ENCODE results near the gene ABLIM2.

Gene ABLIM2

DNA sequence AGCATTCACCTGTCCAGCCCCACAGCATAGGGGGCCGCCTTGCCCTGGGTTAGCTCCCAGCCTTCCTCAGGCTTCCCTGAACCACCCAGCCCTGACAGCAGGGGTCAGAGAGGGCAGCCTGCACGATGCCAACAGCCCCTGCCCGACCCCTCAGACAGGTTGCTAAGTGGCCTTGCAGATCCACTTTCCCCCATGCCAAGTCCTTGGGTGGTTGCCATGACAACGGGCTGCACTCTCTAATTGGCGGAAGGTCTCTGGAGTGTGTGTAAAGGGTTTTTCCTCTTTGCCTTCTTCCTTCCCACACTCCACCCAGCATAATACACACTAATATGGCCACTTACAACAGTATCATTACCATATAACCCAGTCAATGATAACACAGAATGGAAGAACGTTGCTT lies 119.3 kb downstream of the ABLIM2 start:
- no peak for DNase-seq

DNA sequence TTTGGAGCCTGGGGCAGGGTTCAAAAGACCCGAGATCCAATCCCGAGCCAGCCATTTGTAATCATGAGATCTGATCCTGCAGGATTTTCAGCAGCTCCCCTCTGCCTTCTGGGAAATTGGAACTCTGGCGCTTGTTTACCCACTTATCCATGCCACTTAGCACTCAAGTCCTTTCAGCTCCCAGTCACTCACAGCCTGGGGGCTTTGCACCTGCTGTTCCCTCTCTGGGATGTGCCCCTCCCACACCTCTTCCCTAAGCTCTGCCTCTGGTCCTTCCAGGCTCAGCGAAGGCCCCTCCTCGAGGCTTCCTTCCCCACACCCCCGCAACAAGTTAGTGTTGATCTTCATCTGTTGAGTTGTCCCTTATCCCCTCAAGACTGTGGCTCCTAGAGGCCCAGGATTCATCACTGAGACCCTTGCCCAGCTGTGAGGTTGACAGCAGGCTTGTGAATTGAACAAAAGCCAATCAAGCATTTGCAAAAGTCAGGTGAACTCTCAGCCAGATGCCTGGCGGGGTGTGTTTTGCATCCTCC lies 119.8 kb downstream of the ABLIM2 start:
- DNase-seq, result no peak

DNA sequence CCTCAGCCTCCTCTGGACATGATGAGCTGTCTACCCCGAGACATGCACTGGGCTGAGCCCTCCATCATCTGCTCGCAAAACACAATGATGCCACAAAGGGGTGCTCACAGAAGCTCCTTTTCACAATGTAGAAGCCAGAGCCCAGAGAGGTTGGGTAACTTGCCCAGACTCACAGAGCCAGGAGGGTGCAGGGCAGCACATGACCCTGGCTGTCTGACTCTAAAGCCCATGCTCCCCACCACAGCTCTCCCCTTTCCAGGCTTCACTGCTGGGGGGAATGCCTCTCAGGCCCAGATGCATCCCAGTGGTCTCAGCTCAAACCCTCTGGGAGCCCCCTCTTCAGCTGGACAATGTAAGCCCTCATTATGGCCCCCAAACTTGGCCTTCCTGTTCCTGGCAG lies 120.5 kb downstream of the ABLIM2 start:
- no peak for DNase-seq

DNA sequence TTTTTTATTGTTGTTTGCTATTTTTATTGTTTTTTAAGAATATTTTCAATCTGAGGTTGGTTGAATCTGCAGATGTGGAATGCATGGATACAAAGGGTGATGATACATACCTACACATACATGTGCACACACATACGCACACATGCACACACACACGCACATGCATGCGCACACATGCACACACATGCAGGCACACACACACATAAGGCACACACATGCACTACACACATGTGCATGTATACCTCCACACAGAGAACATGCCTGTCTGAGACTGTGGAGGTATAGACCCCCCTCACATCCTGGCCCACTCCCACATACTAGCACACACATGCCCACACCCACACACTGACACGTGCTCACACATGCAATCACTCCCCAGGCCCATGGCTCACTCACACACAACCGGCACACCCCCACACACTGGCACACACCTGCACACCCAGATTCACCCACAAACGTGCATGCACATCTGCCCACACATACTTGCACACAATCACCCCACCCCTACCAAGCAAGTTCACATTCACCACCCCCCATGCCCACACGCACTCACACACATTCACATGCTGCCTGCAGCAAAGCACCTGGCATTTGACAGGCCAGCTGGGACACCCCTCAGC lies 121.4 kb downstream of the ABLIM2 start:
- DNase-seq, result no peak

DNA sequence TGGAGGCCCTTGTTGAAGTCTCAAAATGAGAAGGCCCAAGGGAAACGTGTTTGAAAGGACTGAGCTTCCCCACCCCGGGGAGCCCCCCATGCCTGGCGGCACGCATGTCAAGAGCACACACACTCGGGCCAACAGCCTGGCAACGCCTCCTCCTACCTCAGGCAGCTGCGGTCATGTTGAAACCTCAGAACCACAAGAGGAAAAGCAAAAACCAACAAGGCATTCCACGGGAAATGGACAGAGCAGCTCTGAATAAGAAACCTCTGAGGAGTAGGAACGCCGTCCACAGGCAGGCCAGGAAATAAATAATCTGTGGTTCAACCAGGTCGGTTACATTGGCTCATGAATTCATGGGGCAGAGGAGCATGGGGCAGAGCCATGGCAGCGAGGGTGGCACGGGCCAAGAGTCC lies 123.2 kb downstream of the ABLIM2 start:
- peak in 1 of 2 donors; percentile 8 for DNase-seq

DNA sequence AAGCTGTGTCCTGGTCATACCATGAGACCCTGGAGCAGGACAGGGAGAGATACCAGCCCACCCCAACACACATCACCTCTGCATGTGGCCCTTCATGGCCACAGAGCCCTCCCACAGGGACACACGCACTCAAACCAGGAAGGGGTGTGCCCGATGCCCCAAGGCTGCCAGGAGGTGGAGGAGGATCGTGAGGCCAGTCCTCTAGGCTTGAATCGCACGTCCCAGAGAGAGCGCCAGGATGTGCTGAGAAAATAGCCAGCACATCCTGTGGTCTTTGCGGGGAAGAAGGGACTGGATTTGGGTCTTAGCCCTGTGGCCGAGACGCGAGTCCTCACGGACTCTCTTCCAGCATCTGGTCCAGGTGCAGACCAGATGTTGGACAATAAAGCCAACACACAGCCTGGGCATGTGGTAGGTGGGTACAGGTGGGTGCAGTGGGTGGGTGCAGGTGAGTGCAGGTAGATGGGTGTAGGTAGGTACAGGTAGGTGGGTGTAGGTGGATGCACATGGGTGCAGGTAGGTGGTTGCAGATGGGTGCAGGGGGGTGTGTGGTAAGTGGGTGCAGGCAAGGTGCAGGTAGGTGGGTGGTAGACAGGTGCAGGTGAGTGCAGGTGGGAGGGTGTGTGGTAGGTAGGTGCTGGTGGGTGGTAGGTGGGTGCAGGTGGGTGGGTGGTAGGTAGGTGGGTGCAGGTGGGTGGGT lies 124.6 kb downstream of the ABLIM2 start:
- DNase-seq, result no peak

DNA sequence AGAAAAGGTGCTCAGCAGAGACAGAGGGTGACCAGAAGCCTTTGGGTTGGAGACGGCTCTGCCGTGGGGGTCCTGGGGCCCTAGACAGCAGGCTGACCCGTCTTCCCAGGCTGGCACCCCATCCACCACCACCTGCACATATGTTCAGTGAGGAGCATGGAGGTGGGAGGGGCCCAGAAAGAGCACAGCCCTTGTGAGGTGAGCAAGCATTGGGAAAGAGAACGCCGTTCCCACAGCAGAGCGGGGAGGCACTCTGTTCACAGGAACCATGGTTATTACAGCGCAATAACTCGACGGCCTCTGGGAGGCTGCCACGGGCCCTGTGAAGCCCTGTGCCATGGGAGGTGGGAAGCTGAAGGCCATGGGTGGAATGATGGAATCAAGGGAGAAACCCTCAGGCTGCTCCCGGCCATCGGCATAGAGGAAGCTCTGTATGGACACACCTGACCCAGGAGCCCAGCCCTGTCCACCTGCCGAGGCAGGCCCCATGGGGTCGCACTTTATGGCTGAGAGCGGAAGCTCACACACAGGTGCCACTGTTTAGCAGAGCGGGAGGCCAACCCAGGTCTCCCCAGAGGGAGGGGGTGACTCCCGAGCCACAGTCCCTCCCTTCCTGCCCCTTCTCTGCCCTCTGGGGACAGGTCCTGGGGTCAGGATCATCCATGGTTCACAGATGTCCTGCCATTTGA lies 125.4 kb downstream of the ABLIM2 start:
- DNase-seq, result no peak

DNA sequence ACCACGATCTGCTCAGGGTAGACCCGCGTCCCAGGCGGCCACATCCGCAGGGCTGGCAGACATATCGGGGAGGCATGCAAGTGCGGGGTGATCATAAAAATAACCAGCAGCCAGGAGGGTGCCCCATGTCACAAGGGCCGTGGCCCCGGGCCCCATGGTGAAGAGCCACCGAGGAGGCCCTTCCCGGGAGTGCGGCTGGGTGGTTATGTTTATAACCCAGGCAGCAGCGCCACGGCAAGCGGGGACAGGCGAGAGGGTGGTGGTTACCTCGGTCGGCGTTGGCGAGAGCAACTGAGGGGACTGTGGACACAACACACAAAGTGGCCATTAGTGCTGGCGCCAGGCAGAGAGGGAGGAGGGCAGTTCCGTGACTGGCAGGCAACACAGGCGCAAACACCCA lies 126.2 kb downstream of the ABLIM2 start:
- no peak for DNase-seq

DNA sequence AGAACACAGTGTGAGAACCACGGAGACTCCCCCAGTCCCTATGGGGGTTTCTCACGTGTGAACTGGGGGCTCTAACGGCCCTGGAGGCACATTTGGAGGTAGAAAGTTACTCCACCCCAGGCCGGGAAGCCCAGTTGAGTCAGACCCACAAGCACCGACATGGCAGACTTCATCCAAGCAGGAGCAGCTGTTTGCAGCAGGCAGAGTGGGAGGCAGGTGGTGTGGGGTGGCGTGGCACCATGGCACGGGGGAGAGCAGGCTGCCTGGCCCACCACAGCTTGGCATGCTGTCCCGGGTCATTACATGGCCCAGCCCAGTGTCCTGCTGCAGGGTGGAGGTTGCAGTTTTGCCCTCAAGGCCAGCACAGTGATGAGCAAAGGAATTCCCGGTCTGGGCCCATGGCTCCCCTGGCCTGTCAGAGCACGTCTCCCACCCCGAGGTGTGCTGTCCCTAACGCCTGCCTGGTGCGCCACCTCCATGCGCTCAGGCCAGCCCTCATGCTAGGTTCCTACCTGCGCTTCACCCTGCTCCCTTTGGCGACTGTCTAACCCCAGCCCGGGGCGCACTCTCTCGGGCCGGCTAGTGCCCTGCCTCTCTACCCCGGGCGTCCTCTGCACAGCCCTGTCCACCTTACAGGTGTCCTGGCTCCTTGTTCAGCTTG lies 128.4 kb downstream of the ABLIM2 start:
- no peak for DNase-seq

DNA sequence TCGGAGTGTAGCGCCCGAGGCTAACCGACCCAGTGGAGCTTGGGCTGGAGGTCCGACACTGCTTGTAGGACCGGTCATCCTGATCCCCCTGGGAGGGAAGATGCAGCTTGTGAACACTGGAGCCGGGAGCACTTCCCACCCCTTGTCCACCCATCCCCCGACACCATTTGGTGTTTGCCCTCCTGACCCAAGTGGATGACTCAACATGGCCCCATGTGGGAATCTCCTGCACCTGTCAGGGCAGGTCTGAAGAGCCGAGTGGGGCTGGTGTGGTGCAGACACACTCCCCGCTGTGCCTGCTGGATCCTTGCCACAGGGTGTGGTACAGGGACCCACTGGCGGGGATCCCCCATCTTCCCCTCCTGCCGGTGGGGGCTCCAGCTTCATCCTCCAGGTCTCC lies 128.9 kb downstream of the ABLIM2 start:
- no peak for DNase-seq

DNA sequence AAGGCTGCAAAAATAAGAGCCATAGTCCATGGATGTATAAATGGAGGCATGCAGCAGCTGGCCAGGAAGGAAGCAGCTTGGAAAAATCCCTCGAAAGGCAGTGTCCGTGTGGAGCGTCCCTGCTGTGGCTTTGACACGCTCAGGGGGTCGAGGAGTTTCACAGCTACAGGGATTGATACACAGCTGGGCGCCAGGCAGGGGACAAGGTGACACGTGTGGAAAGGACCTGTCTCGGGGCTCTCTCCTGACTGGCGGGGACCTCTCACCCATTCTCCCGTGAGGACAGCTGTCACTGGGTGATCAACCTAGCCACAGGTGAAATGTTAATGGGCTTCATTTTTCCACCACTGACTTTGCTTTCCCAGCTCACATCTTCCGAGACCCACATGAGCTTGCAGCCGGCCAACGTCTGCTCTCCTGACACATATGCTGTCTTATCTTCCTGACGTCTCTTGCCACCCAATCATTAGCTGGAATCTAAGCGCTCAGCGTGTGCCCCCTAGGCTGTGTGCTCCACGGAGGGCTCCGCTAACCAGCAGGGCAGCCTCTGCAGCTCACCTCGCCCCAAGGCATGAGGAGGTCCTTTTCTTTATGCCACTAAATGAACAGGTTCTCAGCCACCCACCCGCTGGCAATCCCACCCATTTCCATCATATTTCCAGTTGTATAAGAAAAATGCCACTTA lies 129.6 kb downstream of the ABLIM2 start:
- DNase-seq, result no peak

DNA sequence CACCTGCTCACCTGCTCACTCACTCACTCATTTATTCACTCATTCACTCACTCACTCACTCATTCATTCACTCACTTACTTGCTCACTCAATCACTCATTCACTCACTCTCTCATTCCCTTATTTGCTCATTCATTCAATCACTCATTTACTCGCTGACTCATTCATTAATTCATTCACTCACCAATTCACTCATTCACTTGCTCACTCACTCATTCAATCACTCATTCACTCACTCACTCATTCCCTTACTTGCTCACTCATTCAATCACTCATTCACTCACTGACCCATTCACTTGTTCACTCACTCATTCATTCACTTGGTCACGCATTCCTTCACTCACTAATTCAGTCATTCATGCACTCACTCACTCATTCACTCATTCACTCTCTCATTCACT lies 130.2 kb downstream of the ABLIM2 start:
- DNase-seq, result no peak

DNA sequence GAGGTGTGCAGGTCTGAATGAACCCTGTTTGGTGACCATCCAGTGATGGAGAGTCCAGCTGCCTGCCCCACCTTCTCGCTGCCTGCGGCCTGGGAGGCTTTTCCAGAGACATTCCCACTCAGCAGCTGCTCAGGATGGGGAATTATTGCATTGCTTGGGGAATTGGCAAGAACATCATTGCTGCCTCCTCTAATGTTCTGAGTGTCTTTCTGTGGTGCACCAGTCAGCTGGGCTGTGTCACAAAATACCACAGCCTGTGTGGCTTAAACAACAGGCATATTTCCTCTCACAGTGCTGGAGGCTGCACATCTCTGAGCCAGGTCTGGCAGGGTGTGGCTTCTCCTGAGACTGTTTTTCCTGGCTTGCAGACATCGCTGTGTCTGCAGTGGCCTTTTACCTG lies 132.2 kb downstream of the ABLIM2 start:
- DNase-seq, result no peak

DNA sequence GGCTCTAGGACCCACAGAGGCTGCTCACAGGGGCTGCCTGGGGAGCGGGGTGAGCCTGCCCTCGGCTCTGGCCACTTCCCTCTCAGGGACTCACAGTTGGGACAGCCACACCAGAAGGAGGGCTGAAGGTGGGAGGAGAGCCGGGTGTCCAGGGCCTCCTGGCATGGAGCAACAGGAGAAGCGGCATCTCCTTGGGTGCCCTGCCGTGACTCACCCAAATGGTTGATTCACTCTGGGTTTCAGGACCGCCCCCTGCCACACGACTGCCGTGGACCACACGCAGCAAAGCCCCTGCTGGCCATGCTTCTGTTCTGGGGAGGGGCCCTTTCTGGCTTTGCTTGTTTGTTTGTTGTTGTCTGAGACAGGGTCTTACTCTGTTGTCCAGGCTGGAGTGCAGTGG lies 132.9 kb downstream of the ABLIM2 start:
- DNase-seq, result no peak

DNA sequence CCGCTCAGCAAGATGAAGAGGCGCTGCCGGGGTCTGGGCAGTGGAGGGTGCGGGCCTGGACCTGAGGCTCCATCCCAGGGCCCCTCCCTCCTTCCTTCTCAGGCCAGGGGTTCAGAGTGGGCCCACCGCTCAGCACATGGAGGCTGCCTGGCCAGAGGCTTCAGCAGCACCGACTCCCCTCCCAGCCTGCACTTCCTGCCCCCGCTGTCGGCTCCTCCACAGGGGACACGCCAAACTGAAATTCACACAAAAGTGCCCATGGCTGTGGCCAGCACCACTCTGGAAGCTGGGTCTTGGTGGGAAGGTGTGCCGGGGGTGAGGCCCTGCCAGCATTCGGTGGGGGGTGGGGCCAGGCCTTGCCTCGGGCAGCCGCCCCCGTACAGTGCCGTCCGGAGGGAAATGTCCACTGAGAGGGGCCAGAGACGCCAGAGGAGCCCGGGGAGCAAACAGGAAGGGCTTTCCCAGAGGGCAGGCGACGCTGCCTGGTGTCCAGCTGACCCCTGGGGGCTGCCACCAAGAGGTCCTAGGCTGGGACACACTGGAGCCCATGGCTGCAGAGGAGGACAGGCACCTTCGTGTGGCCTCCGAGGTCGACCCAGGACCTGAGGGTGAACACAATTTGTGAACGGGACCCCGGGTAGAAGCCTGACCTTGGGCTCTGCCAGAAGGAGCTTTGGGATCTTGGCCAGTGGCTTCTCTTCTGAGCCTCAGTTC lies 134.4 kb downstream of the ABLIM2 start:
- DNase-seq, result no peak

DNA sequence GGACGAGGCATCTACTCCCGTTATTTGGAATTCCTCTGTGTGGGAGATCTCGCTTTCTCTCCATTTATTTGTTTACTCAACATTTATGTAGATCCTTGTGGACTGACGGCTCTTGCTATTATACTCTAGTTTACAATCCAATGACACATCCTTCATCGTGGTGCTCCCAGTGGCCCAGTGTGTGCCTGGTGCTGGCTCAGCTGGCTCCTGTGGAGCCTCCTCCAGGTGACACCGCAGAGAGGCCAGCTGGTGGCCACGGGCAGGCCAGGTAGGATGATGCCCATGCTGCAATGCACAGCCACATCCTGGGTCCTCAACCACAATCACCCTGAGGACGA lies 134.9 kb downstream of the ABLIM2 start:
- no peak for DNase-seq

DNA sequence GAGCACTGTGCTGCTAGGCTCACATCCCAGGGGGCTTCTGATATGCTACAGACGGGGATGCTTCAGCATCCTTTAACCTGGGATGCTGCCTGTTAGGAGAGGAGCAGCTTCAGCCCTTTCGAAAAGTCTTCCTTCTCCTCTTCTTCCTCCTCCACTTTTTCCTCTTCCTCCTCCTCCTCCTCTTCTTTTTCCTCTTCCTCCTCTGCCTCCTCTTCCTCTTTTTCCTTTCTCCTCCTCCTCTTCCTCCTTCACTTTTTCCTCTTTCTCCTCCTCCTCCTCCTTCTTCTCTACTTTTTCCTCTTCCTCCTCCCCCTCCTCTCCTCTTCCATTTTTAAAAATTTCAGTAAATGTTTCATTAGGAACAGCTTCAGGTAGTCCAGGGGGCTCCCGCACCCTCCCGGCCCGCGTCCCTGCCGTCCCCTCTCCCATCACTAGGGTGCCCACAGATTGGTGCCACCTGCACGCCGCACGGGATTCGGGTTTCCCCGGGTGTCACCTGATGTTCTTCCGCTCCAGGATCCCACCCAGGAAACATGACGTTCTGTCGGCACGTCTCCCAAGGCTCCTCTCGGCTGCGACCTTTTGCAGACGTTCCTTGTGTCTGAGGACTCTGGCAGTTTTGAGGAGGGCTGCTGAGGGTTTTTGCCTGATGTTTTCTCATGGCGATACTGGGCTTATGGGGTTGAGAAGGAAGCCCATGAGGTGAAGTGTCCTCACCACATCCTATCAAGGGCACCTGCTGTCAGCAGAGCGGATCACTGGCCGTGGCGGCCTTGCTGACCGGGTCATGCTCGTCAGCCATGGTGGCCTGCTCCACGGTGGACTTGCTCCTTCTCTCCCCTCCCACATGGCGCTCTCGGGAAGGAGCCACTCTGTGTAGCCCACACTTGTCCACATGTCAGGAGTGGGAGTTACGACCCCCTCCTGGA lies 135.6 kb downstream of the ABLIM2 start:
- DNase-seq, result no peak

DNA sequence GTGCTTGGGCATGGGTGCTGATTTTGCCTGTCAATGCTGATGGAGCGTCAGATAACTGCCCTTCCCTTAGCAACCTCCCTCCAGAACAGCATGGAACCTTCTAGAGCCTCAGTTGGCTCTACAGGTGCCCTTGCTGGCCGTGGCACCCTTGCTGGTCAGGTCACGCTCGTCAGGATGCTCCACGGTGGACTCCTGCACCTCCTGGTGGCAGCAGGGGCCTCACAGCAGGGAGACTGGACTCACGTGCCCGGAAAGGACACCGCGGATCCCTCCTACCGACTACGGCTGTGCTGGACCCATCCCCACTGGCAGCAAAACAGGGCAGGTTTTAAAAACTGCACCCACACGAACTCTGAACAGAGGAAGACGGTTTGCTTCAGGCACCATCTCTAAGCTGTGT lies 136.8 kb downstream of the ABLIM2 start:
- no peak for DNase-seq

DNA sequence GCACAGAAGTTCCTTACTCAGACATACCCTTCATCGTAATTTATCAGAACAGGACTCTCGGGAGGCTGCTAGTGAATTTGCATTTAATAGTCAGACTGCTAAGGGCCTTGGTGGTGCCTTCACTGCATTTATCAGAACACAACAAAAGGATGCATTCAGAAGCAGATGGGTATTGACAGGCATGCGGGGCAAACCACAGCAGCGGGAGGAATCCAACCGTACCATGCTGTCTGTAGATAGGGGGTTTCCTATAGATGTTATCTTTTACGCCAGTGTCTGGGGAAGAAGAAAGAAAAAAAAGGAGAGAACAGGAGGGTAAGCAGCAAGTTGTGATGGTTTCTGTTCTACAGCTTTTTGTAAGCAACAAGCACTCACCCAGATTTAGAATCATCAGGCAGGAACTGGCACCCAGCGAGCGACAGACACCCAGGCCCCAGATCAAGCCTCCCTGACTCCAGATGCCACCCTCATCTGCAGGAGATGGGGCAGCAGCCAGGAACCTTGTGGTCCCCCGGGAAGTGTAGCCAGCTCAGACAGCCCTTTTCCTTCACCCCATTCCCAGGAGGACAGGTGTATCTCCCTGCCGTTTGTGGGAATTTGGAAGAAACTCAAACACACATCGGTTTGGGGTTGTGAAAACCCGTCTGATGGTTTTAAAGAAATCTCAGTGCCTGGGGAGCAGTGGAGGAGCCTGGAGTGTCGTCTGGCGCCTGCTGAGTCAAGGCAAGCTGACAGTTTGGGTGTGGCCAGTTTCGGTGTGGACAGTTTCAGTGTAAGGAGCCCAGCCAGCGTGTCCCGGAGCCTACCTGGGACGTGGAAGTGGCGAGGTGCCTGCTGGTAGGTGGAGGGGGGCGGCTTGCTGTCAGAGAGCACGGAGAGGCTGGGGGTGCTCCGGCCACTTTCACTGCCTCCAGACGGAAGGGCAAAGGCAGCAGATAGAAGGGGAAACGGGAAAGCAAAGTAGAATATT lies 138.9 kb downstream of the ABLIM2 start:
- no peak for DNase-seq

DNA sequence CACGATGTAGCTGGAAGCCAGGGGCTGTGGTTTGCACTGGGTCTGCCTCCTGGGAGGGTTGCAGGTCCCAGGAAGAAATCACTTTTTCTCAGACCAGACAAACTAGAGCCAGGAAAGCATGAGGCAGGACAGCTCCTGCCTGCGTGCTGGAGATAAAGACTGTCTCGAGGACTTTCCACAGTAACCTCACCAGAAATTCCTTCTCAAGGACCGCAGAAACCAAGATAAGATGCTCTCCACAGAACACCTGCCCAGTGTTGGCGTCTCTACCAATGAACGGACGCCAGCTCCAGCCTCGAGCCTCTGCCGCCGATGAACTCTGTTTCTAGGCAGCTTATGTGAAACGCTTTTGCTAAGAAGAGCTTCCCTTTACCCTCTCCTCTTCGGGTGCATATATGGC lies 142.1 kb downstream of the ABLIM2 start:
- no peak for DNase-seq
